Ishikawa (cell line): ENCODE data around the gene PRR5L.

ENCODE experiments used
- CEBPB ChIP-seq: IDR thresholded peaks from 2 replicates; pipeline ENCODE4 v1.6.1; 2012
- CREB1 ChIP-seq: IDR thresholded peaks from 2 replicates; pipeline ENCODE4 v1.6.1; 2012; ENCODE audit warnings: low read depth
- RAD21 ChIP-seq: IDR thresholded peaks from 2 replicates; pipeline ENCODE4 v1.6.1; 2012; ENCODE audit warnings: low read depth
- TAF1 ChIP-seq: IDR thresholded peaks from 2 replicates; pipeline ENCODE4 v1.6.1; 2012; ENCODE audit warnings: low read depth, mild to moderate bottlenecking
- TF ChIP-seq, protein P1 (sequence below): IDR thresholded peaks from 2 replicates; pipeline ENCODE4 v1.6.1; 2012; ENCODE audit warnings: low read depth, mild to moderate bottlenecking

DNA sequence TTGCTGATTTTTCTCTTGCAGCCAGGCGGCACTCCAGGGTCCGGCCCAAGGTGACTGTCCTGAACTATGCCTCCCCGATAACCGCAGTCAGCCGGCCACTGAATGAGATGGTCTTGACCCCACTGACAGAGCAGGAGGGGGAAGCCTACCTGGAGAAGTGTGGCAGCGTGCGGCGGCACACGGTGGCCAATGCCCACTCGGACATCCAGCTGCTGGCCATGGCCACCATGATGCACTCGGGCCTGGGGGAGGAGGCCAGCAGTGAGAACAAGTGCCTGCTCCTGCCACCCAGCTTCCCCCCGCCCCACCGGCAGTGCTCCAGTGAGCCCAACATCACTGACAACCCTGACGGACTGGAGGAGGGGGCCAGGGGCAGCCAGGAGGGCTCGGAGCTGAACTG lies 166.2 kb downstream of the PRR5L start:
- TF ChIP-seq TAF1 (no peak), CEBPB (no peak), RAD21 (no peak), CREB1 (no peak)
- TF ChIP-seq, protein P1, sequence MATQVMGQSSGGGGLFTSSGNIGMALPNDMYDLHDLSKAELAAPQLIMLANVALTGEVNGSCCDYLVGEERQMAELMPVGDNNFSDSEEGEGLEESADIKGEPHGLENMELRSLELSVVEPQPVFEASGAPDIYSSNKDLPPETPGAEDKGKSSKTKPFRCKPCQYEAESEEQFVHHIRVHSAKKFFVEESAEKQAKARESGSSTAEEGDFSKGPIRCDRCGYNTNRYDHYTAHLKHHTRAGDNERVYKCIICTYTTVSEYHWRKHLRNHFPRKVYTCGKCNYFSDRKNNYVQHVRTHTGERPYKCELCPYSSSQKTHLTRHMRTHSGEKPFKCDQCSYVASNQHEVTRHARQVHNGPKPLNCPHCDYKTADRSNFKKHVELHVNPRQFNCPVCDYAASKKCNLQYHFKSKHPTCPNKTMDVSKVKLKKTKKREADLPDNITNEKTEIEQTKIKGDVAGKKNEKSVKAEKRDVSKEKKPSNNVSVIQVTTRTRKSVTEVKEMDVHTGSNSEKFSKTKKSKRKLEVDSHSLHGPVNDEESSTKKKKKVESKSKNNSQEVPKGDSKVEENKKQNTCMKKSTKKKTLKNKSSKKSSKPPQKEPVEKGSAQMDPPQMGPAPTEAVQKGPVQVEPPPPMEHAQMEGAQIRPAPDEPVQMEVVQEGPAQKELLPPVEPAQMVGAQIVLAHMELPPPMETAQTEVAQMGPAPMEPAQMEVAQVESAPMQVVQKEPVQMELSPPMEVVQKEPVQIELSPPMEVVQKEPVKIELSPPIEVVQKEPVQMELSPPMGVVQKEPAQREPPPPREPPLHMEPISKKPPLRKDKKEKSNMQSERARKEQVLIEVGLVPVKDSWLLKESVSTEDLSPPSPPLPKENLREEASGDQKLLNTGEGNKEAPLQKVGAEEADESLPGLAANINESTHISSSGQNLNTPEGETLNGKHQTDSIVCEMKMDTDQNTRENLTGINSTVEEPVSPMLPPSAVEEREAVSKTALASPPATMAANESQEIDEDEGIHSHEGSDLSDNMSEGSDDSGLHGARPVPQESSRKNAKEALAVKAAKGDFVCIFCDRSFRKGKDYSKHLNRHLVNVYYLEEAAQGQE: no peak
